Neuronal stem cell (in vitro differentiated cells): Measurements from ENCODE around the gene OTUD6A.

ENCODE experiments used
- DNase-seq: peaks from one replicate; pipeline ENCODE4 v3.0.0-alpha.2; 2013; ENCODE audit warnings: low spot score
- H2AFZ ChIP-seq: one replicate; pipeline ENCODE4 v1.6.1; 2013; ENCODE audit warnings: mild to moderate bottlenecking, low read length, inconsistent platforms
- H2AK5ac ChIP-seq: 2 replicates; pipeline ENCODE4 v1.6.1; 2013; ENCODE audit warnings: low read depth, mild to moderate bottlenecking, inconsistent platforms, low read length, moderate library complexity, mixed read lengths
- H2BK120ac ChIP-seq: 2 replicates; pipeline ENCODE4 v1.6.1; 2013; ENCODE audit warnings: low read depth, mild to moderate bottlenecking, inconsistent platforms, low read length, moderate library complexity, mixed read lengths
- H2BK12ac ChIP-seq: one replicate; pipeline ENCODE4 v1.6.1; 2013; ENCODE audit warnings: low read length, inconsistent platforms
- H2BK15ac ChIP-seq: 2 replicates; pipeline ENCODE4 v1.6.1; 2013; ENCODE audit warnings: mild to moderate bottlenecking, low read length, inconsistent platforms, mixed read lengths
- H2BK5ac ChIP-seq: one replicate; pipeline ENCODE4 v1.6.1; 2013; ENCODE audit warnings: inconsistent platforms, mild to moderate bottlenecking, low read length, moderate library complexity
- H3K14ac ChIP-seq: one replicate; pipeline ENCODE4 v1.6.1; 2013; ENCODE audit warnings: low read length, inconsistent platforms
- H3K18ac ChIP-seq: 2 replicates; pipeline ENCODE4 v1.6.1; 2013; ENCODE audit warnings: low read length, inconsistent platforms
- H3K23ac ChIP-seq: 2 replicates; pipeline ENCODE4 v1.6.1; 2013; ENCODE audit warnings: low read depth, mild to moderate bottlenecking, mixed read lengths, low read length, inconsistent platforms; ENCODE audit not compliant: poor library complexity
- H3K27ac ChIP-seq: replicated peaks from 3 replicates; pipeline ENCODE4 v1.5.1; 2013; ENCODE audit warnings: low read length, inconsistent platforms
- H3K27me3 ChIP-seq, 3 experiments: 2 replicates each; pipeline ENCODE4 v1.6.1; 2013; ENCODE audit warnings: low read length in 3 of 3, mild to moderate bottlenecking in 2 of 3, inconsistent platforms in 1 of 3, low read depth in 1 of 3, mixed read lengths in 1 of 3, moderate library complexity in 1 of 3; ENCODE audit not compliant: control insufficient read depth in 3 of 3, insufficient read depth in 3 of 3
- H3K36me3 ChIP-seq, 2 donors: replicated peaks in 1 of 2; 2 replicates each; pipeline ENCODE4 v1.6.1; 2013; ENCODE audit warnings: low read length in 2 of 2; ENCODE audit not compliant: control insufficient read depth in 2 of 2, insufficient read depth in 2 of 2
- H3K4ac ChIP-seq: 2 replicates; pipeline ENCODE4 v1.6.1; 2013; ENCODE audit warnings: inconsistent platforms, mild to moderate bottlenecking, low read length, moderate library complexity
- H3K4me1 ChIP-seq, 2 donors: 1 replicate in 1 of 2; 2 replicates in 1 of 2; pipeline ENCODE4 v1.6.1; 2013; ENCODE audit warnings: low read length in 2 of 2, low read depth in 1 of 2; ENCODE audit not compliant: control insufficient read depth in 2 of 2, insufficient read depth in 1 of 2
- H3K4me2 ChIP-seq: one replicate; pipeline ENCODE4 v1.6.1; 2013; ENCODE audit warnings: mild to moderate bottlenecking, low read length, inconsistent platforms; ENCODE audit not compliant: insufficient read depth, poor library complexity, severe bottlenecking
- H3K4me3 ChIP-seq, 2 donors: 2 replicates each; pipeline ENCODE4 v1.5.1; 2013; ENCODE audit warnings: low read length in 2 of 2, mild to moderate bottlenecking in 2 of 2, inconsistent platforms in 1 of 2, moderate library complexity in 1 of 2
- H3K79me1 ChIP-seq: one replicate; pipeline ENCODE4 v1.6.1; 2013; ENCODE audit warnings: low read depth, mild to moderate bottlenecking, inconsistent platforms, low read length, moderate library complexity
- H3K9ac ChIP-seq: one replicate; pipeline ENCODE4 v1.6.1; 2013; ENCODE audit warnings: mild to moderate bottlenecking, low read depth, low read length, inconsistent platforms; ENCODE audit not compliant: poor library complexity
- H3K9me3 ChIP-seq, 2 donors: replicated peaks in 1 of 2; 2 replicates each; pipeline versions ENCODE3 to v1.6.1; 2013; ENCODE audit warnings: low read length in 2 of 2, mild to moderate bottlenecking in 2 of 2, inconsistent platforms in 1 of 2, low read depth in 1 of 2, mixed read lengths in 1 of 2, moderate library complexity in 1 of 2; ENCODE audit not compliant: control insufficient read depth in 2 of 2, insufficient read depth in 1 of 2
- H4K8ac ChIP-seq: one replicate; pipeline ENCODE4 v1.6.1; 2013; ENCODE audit warnings: low read depth, mild to moderate bottlenecking, inconsistent platforms, low read length, moderate library complexity
- H4K91ac ChIP-seq: one replicate; pipeline ENCODE4 v1.6.1; 2013; ENCODE audit warnings: low read length, low read depth, mild to moderate bottlenecking, inconsistent platforms; ENCODE audit not compliant: poor library complexity
- WGBS, 2 donors: extraction: QIAGEN DNeasy Blood & Tissue Kit; methylation state at CpG; one replicate each; pipeline ENCODE4 v1.1.7; 2013; ENCODE audit warnings: missing lambda C conversion rate in 2 of 2, mixed read lengths in 1 of 2; ENCODE audit not compliant: insufficient read length in 2 of 2, insufficient replicate concordance in 1 of 2; ENCODE audit errors: extremely low coverage in 2 of 2; 5-methylcytosine and 5-hydroxymethylcytosine counted together

OTUD6A gene

DNA sequence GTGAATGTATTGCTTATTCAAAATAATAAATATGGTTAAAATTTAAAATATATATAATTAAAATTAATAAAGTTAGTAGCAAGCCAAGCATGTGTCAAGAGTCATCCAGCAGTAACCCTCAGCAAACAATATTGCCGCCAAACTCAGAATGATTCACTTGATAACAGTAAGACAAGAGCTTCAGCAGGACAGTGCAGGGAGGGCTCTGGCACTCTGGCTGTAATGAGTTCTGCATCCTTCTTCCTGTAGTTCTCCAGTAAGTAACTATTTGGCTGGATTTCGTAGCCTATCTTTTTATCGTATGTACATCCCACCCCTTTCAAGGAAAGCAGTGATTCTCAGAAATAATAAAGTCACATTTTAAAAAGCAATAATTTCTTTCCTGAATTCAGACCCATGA, 17.6 kb downstream of the OTUD6A start:
- Histone ChIP-seq H3K9ac (no peak overlapping the region), H3K36me3 (no peaks in the 10 kb centered on the region), H3K4me3 (no peak overlapping the region), H3K18ac (no peak overlapping the region), H3K27ac (no peak overlapping the region), H3K9me3 (no peaks in the 10 kb centered on the region), H2BK120ac (no peak overlapping the region), H3K79me1 (no peaks in the 10 kb centered on the region), H3K27me3 (peaks cover 0 to 13% (median 0%) of the 10 kb centered on the region in 3 experiments), H2BK5ac (no peak overlapping the region), H3K23ac (no peak overlapping the region), H2AK5ac (no peak overlapping the region), H4K8ac (no peak overlapping the region), H2BK15ac (no peak overlapping the region), H2AFZ (no peak overlapping the region), H3K14ac (no peak overlapping the region), H4K91ac (no peak overlapping the region), H3K4me2 (no peak overlapping the region), H3K4me1 (no peaks in the 10 kb centered on the region), H2BK12ac (no peak overlapping the region), H3K4ac (no peak overlapping the region)
- WGBS, 2 donors = no CpG with 5 or more reads among the region's 3 CpGs
- DNase-seq = no peak

DNA sequence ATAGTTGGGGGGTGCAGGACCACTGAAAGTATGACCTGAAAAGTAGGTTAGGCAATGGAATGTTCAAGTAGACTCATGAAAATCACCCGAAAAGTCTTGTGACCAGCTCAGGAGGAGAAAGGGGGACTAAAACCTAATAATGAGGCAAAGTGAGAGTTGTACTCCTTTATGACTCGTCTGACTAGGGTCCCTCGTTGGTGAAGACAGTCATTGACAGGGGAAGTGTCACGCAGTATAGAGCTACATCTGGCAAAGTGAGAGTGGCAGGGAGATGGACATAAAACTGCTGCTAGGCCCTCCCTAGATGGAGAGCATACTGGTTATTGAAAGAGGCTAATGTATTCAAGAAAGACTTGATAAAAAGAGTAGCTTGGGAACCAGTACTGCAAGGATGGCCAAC, 20.5 kb downstream of the OTUD6A start:
- Histone ChIP-seq H3K4me3 (no peak overlapping the region), H3K18ac (no peak overlapping the region), H2BK12ac (no peak overlapping the region), H3K36me3 (no peaks in the 10 kb centered on the region), H4K8ac (no peak overlapping the region), H3K79me1 (no peaks in the 10 kb centered on the region), H3K4ac (no peak overlapping the region), H3K14ac (no peak overlapping the region), H2BK120ac (no peak overlapping the region), H4K91ac (no peak overlapping the region), H2AK5ac (no peak overlapping the region), H3K27me3 (peaks cover 0 to 13% (median 0%) of the 10 kb centered on the region in 3 experiments), H3K4me1 (no peaks in the 10 kb centered on the region), H3K23ac (no peak overlapping the region), H2AFZ (no peak overlapping the region), H3K9me3 (no peaks in the 10 kb centered on the region), H2BK15ac (no peak overlapping the region), H2BK5ac (no peak overlapping the region), H3K4me2 (no peak overlapping the region), H3K9ac (no peak overlapping the region), H3K27ac (no peak overlapping the region)
- no CpG with 5 or more reads among the region's 4 CpGs for WGBS, 2 donors
- DNase-seq = no peak

DNA sequence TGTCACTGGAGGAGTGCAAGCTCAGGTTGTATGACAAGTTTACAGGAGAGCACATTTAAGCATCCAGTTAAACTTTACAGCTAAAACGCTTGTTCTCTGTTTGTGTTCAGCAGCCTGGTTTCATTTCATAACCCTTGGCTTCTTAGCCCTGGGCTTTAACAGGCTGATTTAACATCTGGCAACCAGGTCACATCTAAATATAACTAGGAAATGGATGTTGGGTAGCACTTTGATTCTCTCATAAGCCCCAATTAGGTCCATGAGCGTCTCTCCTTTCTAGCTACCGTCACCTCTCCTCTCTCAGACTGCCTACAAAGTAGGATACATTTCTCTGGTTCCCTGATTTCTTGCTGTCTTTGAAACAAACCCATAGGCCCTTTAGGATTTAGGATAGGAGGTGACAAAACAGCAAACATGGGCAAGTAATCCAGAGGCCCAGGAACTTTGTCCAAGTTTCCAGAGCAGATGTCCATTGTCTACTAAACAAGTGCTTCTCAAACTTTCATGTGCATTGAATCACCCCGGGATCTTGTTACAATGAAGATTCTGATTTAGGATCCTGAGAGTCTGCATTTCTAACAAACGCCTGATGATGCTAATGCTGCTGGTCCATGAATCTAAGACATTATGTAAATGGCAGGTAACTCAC, 22.5 kb downstream of the OTUD6A start:
- no CpG with 5 or more reads among the region's 5 CpGs for WGBS, 2 donors
- H2BK5ac ChIP-seq = no peak overlapping the region
- H3K4me3 ChIP-seq = no peak overlapping the region
- no peak overlapping the region for H3K4ac ChIP-seq
- H3K4me2 ChIP-seq = no peak overlapping the region
- H3K18ac ChIP-seq = no peak overlapping the region
- H3K14ac ChIP-seq = no peak overlapping the region
- H2BK120ac ChIP-seq = no peak overlapping the region
- H3K23ac ChIP-seq = no peak overlapping the region
- no peak overlapping the region for H4K8ac ChIP-seq
- H3K4me1 ChIP-seq = no peaks in the 10 kb centered on the region
- H3K27me3 ChIP-seq = peaks cover 0 to 5% (median 0%) of the 10 kb centered on the region in 3 experiments
- H4K91ac ChIP-seq = no peak overlapping the region
- H3K9ac ChIP-seq = no peak overlapping the region
- H3K79me1 ChIP-seq = no peaks in the 10 kb centered on the region
- no peak overlapping the region for H2BK15ac ChIP-seq
- H3K9me3 ChIP-seq = no peaks in the 10 kb centered on the region
- H3K36me3 ChIP-seq = no peaks in the 10 kb centered on the region
- H2BK12ac ChIP-seq = no peak overlapping the region
- no peak for DNase-seq
- no peak overlapping the region for H2AK5ac ChIP-seq
- H3K27ac ChIP-seq = no peak overlapping the region
- no peak overlapping the region for H2AFZ ChIP-seq

DNA sequence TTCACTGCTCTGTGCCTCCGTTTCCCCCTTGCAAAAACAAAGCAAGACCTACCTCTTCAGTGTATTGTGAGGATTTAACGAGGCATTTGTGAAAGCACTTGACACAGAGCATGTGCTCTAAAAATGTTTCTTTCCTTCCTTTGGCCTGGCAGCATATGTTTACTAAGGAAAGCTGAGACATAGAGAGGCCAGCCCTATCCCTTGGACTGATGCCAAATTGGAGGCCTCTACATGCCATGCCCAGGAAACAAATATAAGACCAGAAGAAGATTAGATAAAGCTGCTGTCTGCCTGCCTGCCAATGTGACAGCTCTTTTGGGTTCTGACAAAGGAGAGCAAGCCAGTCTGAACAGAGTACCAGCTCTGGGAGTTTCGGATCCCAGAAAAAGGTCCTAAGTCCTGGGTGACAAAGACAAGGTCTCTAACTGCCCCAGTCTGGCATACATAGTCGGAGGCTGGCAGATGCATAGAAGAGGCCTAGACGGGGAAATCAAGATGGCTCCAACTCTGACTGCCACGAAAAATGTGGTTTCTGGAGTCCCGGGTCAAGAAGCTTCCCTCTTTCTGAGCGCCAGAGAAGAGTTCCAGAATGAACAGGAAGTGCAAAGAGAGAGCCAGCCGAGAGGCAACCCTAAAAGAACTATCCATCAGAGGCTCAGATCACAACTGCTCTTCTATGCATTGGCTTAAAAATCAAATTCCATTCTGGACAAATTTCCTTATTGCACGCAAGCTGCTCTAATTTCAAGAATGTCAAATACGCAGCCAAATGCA, 25.8 kb downstream of the OTUD6A start:
- Histone ChIP-seq H3K23ac (no peak overlapping the region), H3K4me2 (no peak overlapping the region), H3K27me3 (peaks cover 0 to 5% (median 0%) of the 10 kb centered on the region in 3 experiments), H2BK12ac (no peak overlapping the region), H4K8ac (no peak overlapping the region), H3K9ac (no peak overlapping the region), H3K4me1 (no peaks in the 10 kb centered on the region), H3K36me3 (no peaks in the 10 kb centered on the region), H3K14ac (no peak overlapping the region), H3K18ac (no peak overlapping the region), H3K27ac (no peak overlapping the region), H2AK5ac (no peak overlapping the region), H3K79me1 (no peaks in the 10 kb centered on the region), H2BK5ac (no peak overlapping the region), H3K4me3 (no peak overlapping the region), H3K9me3 (no peaks in the 10 kb centered on the region), H3K4ac (no peak overlapping the region), H2BK15ac (no peak overlapping the region), H4K91ac (no peak overlapping the region), H2AFZ (no peak overlapping the region), H2BK120ac (no peak overlapping the region)
- DNase-seq = no peak
- no CpG with 5 or more reads among the region's 11 CpGs for WGBS, 2 donors
